H9 (cell line): ENCODE measurements around the gene TTLL3. TPM values are rescaled to one million over a fixed set of nuclear protein-coding genes. Genes with fewer than 3 reads are reported as not detected.

Experiments used
- DNase-seq: peaks from one replicate; pipeline ENCODE4 v3.0.0-alpha.2; 2017
- H2AFZ ChIP-seq: one replicate; pipeline ENCODE4 v1.6.1; 2013; ENCODE audit warnings: mild to moderate bottlenecking, low read length, control low read depth, moderate library complexity
- H2AK5ac ChIP-seq: 2 replicates; pipeline ENCODE4 v1.6.1; 2013; ENCODE audit warnings: low read length, control low read depth, mixed read lengths; ENCODE audit not compliant: insufficient read length
- H2BK120ac ChIP-seq: one replicate; pipeline ENCODE4 v1.6.1; 2013; ENCODE audit warnings: low read depth, mild to moderate bottlenecking, low read length, control low read depth, inconsistent platforms; ENCODE audit not compliant: poor library complexity, severe bottlenecking
- H2BK12ac ChIP-seq: 2 replicates; pipeline ENCODE4 v1.6.1; 2013; ENCODE audit warnings: low read length, control low read depth, mixed read lengths, low read depth; ENCODE audit not compliant: insufficient read length
- H2BK15ac ChIP-seq: 2 replicates; pipeline ENCODE4 v1.6.1; 2013; ENCODE audit warnings: low read depth, low read length, control low read depth
- H2BK20ac ChIP-seq: one replicate; pipeline ENCODE4 v1.6.1; 2013; ENCODE audit warnings: low read depth, mild to moderate bottlenecking, low read length, control low read depth, inconsistent platforms; ENCODE audit not compliant: poor library complexity, severe bottlenecking
- H2BK5ac ChIP-seq: 2 replicates; pipeline ENCODE4 v1.6.1; 2013; ENCODE audit warnings: low read length, control low read depth, mixed read lengths; ENCODE audit not compliant: insufficient read length
- H3K14ac ChIP-seq: 2 replicates; pipeline ENCODE4 v1.6.1; 2013; ENCODE audit warnings: low read length, control low read depth; ENCODE audit not compliant: insufficient read depth
- H3K18ac ChIP-seq: 2 replicates; pipeline ENCODE4 v1.6.1; 2013; ENCODE audit warnings: low read depth, mild to moderate bottlenecking, mixed read lengths, low read length, control low read depth; ENCODE audit not compliant: insufficient read length
- H3K23ac ChIP-seq: 2 replicates; pipeline ENCODE4 v1.6.1; 2013; ENCODE audit warnings: low read length, control low read depth, mixed read lengths, low read depth; ENCODE audit not compliant: insufficient read length
- H3K23me2 ChIP-seq: 2 replicates; pipeline ENCODE4 v1.6.1; 2013; ENCODE audit warnings: low read depth, mild to moderate bottlenecking, mixed read lengths, low read length, control low read depth; ENCODE audit not compliant: insufficient read length, poor library complexity, severe bottlenecking
- H3K27ac ChIP-seq: 2 replicates; pipeline ENCODE4 v1.5.1; 2013; ENCODE audit warnings: low read length, control low read depth, mixed read lengths, low read depth; ENCODE audit not compliant: insufficient read length
- H3K27me3 ChIP-seq: 2 replicates; pipeline ENCODE4 v1.6.1; 2013; ENCODE audit warnings: low read length, control low read depth, inconsistent platforms; ENCODE audit not compliant: insufficient read depth
- H3K4ac ChIP-seq: 2 replicates; pipeline ENCODE4 v1.6.1; 2013; ENCODE audit warnings: low read depth, mild to moderate bottlenecking, control low read depth, inconsistent platforms, low read length, moderate library complexity
- H3K4me1 ChIP-seq: 2 replicates; pipeline ENCODE4 v1.6.1; 2013; ENCODE audit warnings: low read length, control low read depth, inconsistent platforms; ENCODE audit not compliant: insufficient read depth
- H3K4me2 ChIP-seq: 2 replicates; pipeline ENCODE4 v1.6.1; 2013; ENCODE audit warnings: low read length, control low read depth, mixed read lengths; ENCODE audit not compliant: insufficient read length, insufficient read depth
- H3K56ac ChIP-seq: 2 replicates; pipeline ENCODE4 v1.6.1; 2013; ENCODE audit warnings: low read depth, mild to moderate bottlenecking, mixed read lengths, low read length, control low read depth; ENCODE audit not compliant: insufficient read length
- H3K79me1 ChIP-seq: 2 replicates; pipeline ENCODE4 v1.6.1; 2013; ENCODE audit warnings: low read depth, mild to moderate bottlenecking, moderate library complexity, low read length, control low read depth, inconsistent platforms; ENCODE audit not compliant: insufficient read depth, poor library complexity, severe bottlenecking
- H3K79me2 ChIP-seq: 2 replicates; pipeline ENCODE4 v1.6.1; 2013; ENCODE audit warnings: low read length, control low read depth, inconsistent platforms; ENCODE audit not compliant: insufficient read depth
- H3K9ac ChIP-seq: 2 replicates; pipeline ENCODE4 v1.6.1; 2013; ENCODE audit warnings: low read length, control low read depth, mixed read lengths; ENCODE audit not compliant: insufficient read length; ENCODE audit errors: extremely low read depth
- H3K9me3 ChIP-seq: one replicate; pipeline ENCODE4 v1.6.1; 2013; ENCODE audit warnings: low read depth, low read length, inconsistent platforms; ENCODE audit not compliant: control insufficient read depth
- H3T11ph ChIP-seq: one replicate; pipeline ENCODE4 v1.6.1; 2013; ENCODE audit warnings: mild to moderate bottlenecking, low read length, control low read depth, inconsistent platforms
- H4K20me1 ChIP-seq: one replicate; pipeline ENCODE4 v1.6.1; 2013; ENCODE audit not compliant: control insufficient read depth, insufficient read length, insufficient read depth
- H4K5ac ChIP-seq: 2 replicates; pipeline ENCODE4 v1.6.1; 2013; ENCODE audit warnings: low read depth, mild to moderate bottlenecking, mixed read lengths, low read length, control low read depth; ENCODE audit not compliant: insufficient read length
- H4K8ac ChIP-seq: replicated peaks from 2 replicates; pipeline ENCODE4 v1.6.1; 2013; ENCODE audit warnings: low read length, control low read depth, mixed read lengths, low read depth; ENCODE audit not compliant: insufficient read length
- H4K91ac ChIP-seq: 2 replicates; pipeline ENCODE4 v1.6.1; 2013; ENCODE audit warnings: low read depth, mild to moderate bottlenecking, moderate library complexity, mixed read lengths, low read length, control low read depth; ENCODE audit not compliant: insufficient read length
- H3K27ac Mint-ChIP-seq, 3 experiments: 2 replicates in 2 of 3; 3 replicates in 1 of 3; pipeline ENCODE4 v1.8.0; 2020 to 2021; ENCODE audit warnings: mixed read lengths in 3 of 3, mild to moderate bottlenecking in 1 of 3, moderate library complexity in 1 of 3
- H3K27me3 Mint-ChIP-seq: 2 replicates; pipeline ENCODE4 v1.8.0; 2021; ENCODE audit warnings: low read depth, mild to moderate bottlenecking, moderate library complexity, mixed read lengths
- H3K36me3 Mint-ChIP-seq, 3 experiments: 2 replicates in 2 of 3; 3 replicates in 1 of 3; pipeline ENCODE4 v1.8.0; 2020 to 2021; ENCODE audit warnings: low read depth in 3 of 3, mixed read lengths in 3 of 3; ENCODE audit not compliant: insufficient read depth in 1 of 3
- H3K4me1 Mint-ChIP-seq, 2 experiments: 2 replicates each; pipeline ENCODE4 v1.8.0; 2020; ENCODE audit warnings: mixed read lengths in 2 of 2
- H3K4me3 Mint-ChIP-seq, 2 experiments: 2 replicates in 1 of 2; 3 replicates in 1 of 2; pipeline ENCODE4 v1.8.0; 2020 to 2021; ENCODE audit warnings: mild to moderate bottlenecking in 2 of 2, mixed read lengths in 2 of 2, moderate library complexity in 1 of 2
- H3K9me3 Mint-ChIP-seq, 2 experiments: 2 replicates in 1 of 2; 3 replicates in 1 of 2; pipeline ENCODE4 v1.8.0; 2020; ENCODE audit warnings: mild to moderate bottlenecking in 2 of 2, mixed read lengths in 2 of 2, moderate library complexity in 1 of 2
- CTCF ChIP-seq: fragments of 200-600 bp; sonication (generic); conservative IDR thresholded peaks from 3 replicates; pipeline ENCODE4 v1.8.0; 2021; ENCODE audit warnings: antibody characterized with exemption, mild to moderate bottlenecking
- WGBS: extraction: QIAGEN DNeasy Blood & Tissue Kit; methylation state at CpG from one replicate; pipeline ENCODE4 v1.1.7; 2013; ENCODE audit warnings: missing lambda C conversion rate, low lambda C conversion rate, mixed read lengths; ENCODE audit not compliant: insufficient read length; ENCODE audit errors: extremely low coverage; 5-methylcytosine and 5-hydroxymethylcytosine counted together
- total RNA-seq: library from RNA; stranded (reverse); gene quantifications from 2 replicates; pipeline ENCODE4 v1.2.1, GENCODE V29; 2021

TTLL3 gene
- total RNA-seq, 1 experiment from 2014 or later: 14.4 TPM

GRCh38 chr3:9806688-9807589, 3.1 kb upstream of the TTLL3 start:
- peaks cover 20 to 23% of the 10 kb centered on the region in 2 experiments for H3K4me1 Mint-ChIP-seq
- no peak overlapping the region for H2AK5ac ChIP-seq
- H2AFZ ChIP-seq: no peak overlapping the region
- H3K27me3 ChIP-seq: no peaks in the 10 kb centered on the region
- no peaks in the 10 kb centered on the region for H4K20me1 ChIP-seq
- H3K9ac ChIP-seq: no peak overlapping the region
- TF ChIP-seq CTCF: no peak
- peaks cover 16% of the 10 kb centered on the region for H3K27me3 Mint-ChIP-seq
- peak overlapping the region in 1 of 3 experiments; percentile 88; a peak in 2 of 7 replicates for H3K27ac Mint-ChIP-seq
- H3K23ac ChIP-seq: no peak overlapping the region
- no peak overlapping the region for H2BK120ac ChIP-seq
- no peak overlapping the region for H3T11ph ChIP-seq
- no peak overlapping the region for H3K27ac ChIP-seq
- H4K5ac ChIP-seq: no peak overlapping the region
- H3K23me2 ChIP-seq: peaks cover 7% of the 10 kb centered on the region
- no peak overlapping the region for H2BK12ac ChIP-seq
- no peak overlapping the region for H3K56ac ChIP-seq
- H3K79me2 ChIP-seq: no peaks in the 10 kb centered on the region
- DNase-seq: no peak
- no peaks in the 10 kb centered on the region for H3K4me1 ChIP-seq
- no peak overlapping the region for H2BK20ac ChIP-seq
- H3K9me3 ChIP-seq: no peaks in the 10 kb centered on the region
- no peak overlapping the region for H4K8ac ChIP-seq
- H3K4ac ChIP-seq: no peak overlapping the region
- H3K36me3 Mint-ChIP-seq: peaks cover 29 to 50% (median 42%) of the 10 kb centered on the region in 3 experiments; a peak in 6 of 7 replicates
- no peaks in the 10 kb centered on the region for H3K79me1 ChIP-seq
- no peak overlapping the region for H3K4me2 ChIP-seq
- H3K18ac ChIP-seq: no peak overlapping the region
- H3K9me3 Mint-ChIP-seq: no peaks in the 10 kb centered on the region
- no peak overlapping the region for H4K91ac ChIP-seq
- no CpG with 5 or more reads among the region's 7 CpGs for WGBS
- H2BK5ac ChIP-seq: no peak overlapping the region
- H2BK15ac ChIP-seq: no peak overlapping the region
- H3K14ac ChIP-seq: no peak overlapping the region
- peak overlapping the region in 1 of 2 experiments; percentile 20; a peak in 1 of 5 replicates for H3K4me3 Mint-ChIP-seq
